WTC11 (cell line): ENCODE measurements around the gene THBS3. TPM values are rescaled to one million over a fixed set of nuclear protein-coding genes. Genes with fewer than 3 reads are reported as not detected.

Experiments
- ATAC-seq: fragments of 200-7000 bp; cut with Tn5 transposase; 2 replicates; pipeline ENCODE4 v1.10.0; 2021; ENCODE audit warnings: mild to moderate bottlenecking, moderate library complexity
- CTCF ChIA-PET: fragments of 300-600 bp; sonication (Branson Sonifier 250); formaldehyde crosslinking; loops from one replicate; lab custom pipeline; 2021; ENCODE audit warnings: antibody characterized with exemption; lab: Charles Lee
- POLR2A ChIA-PET: fragments of 350-600 bp; sonication (Branson Sonifier 250); formaldehyde crosslinking; loops from one replicate; lab custom pipeline; 2021; ENCODE audit warnings: antibody characterized with exemption; lab: Charles Lee
- DNase-seq: peaks from one replicate; pipeline ENCODE4 v3.0.0; 2021; ENCODE audit warnings: low spot score
- H3K27ac Mint-ChIP-seq: 2 replicates; pipeline ENCODE4 v1.8.0; 2021; ENCODE audit warnings: mixed read lengths
- H3K27me3 Mint-ChIP-seq: 2 replicates; pipeline ENCODE4 v1.8.0; 2021; ENCODE audit warnings: low read depth, mild to moderate bottlenecking, moderate library complexity, mixed read lengths
- H3K36me3 Mint-ChIP-seq: 2 replicates; pipeline ENCODE4 v1.8.0; 2021; ENCODE audit warnings: mixed read lengths
- H3K4me1 Mint-ChIP-seq: 2 replicates; pipeline ENCODE4 v1.8.0; 2022; ENCODE audit warnings: mixed read lengths
- H3K4me3 Mint-ChIP-seq: 2 replicates; pipeline ENCODE4 v1.8.0; 2021; ENCODE audit warnings: mild to moderate bottlenecking, moderate library complexity, mixed read lengths
- H3K9me3 Mint-ChIP-seq: 2 replicates; pipeline ENCODE4 v1.8.0; 2021; ENCODE audit warnings: mixed read lengths
- AR ChIP-seq: fragments of 250-450 bp; sonication (Bioruptor Pico); IDR thresholded peaks from 2 replicates; pipeline ENCODE4 v1.9.0; 2021; ENCODE audit warnings: mild to moderate bottlenecking
- ATF6 ChIP-seq: sonication (generic); formaldehyde crosslinking; IDR thresholded peaks from 2 replicates; pipeline ENCODE4 v1.8.1; 2023; ENCODE audit warnings: mild to moderate bottlenecking, missing genetic modification reagents
- FOXJ3 ChIP-seq: sonication (generic); formaldehyde crosslinking; IDR thresholded peaks from 2 replicates; pipeline ENCODE4 v1.9.0; 2021; ENCODE audit warnings: missing genetic modification reagents, mild to moderate bottlenecking, borderline replicate concordance
- FOXP1 ChIP-seq: sonication (generic); formaldehyde crosslinking; IDR thresholded peaks from 2 replicates; pipeline ENCODE4 v1.8.0; 2022; ENCODE audit warnings: missing genetic modification reagents, mild to moderate bottlenecking, moderate library complexity, borderline replicate concordance
- GRHL2 ChIP-seq: fragments of 250-450 bp; sonication (Bioruptor Pico); IDR thresholded peaks from 2 replicates; pipeline ENCODE4 v1.8.0; 2022; ENCODE audit warnings: mild to moderate bottlenecking, moderate library complexity; ENCODE audit not compliant: insufficient replicate concordance, severe bottlenecking
- HMGA2 ChIP-seq: fragments of 250-450 bp; sonication (Bioruptor Pico); IDR thresholded peaks from 2 replicates; pipeline ENCODE4 v1.4.0; 2021; ENCODE audit warnings: mild to moderate bottlenecking, moderate library complexity
- JAZF1 ChIP-seq: fragments of 250-450 bp; sonication (Bioruptor Pico); IDR thresholded peaks from 2 replicates; pipeline ENCODE4 v1.9.0; 2021; ENCODE audit warnings: moderate library complexity, mild to moderate bottlenecking, inconsistent platforms
- NFYB ChIP-seq: sonication (generic); formaldehyde crosslinking; conservative IDR thresholded peaks from 2 replicates; pipeline ENCODE4 v1.8.0; 2022; ENCODE audit warnings: low read depth, missing genetic modification reagents
- NR1H2 ChIP-seq: sonication (generic); formaldehyde crosslinking; IDR thresholded peaks from 2 replicates; pipeline ENCODE4 v1.9.0; 2021; ENCODE audit warnings: mild to moderate bottlenecking, moderate library complexity, missing genetic modification reagents
- OVOL2 ChIP-seq: fragments of 250-450 bp; sonication (Bioruptor Pico); IDR thresholded peaks from 2 replicates; pipeline ENCODE4 v1.9.0; 2021; ENCODE audit warnings: mild to moderate bottlenecking, borderline replicate concordance
- PRRX2 ChIP-seq: fragments of 250-450 bp; sonication (Bioruptor Pico); IDR thresholded peaks from 2 replicates; pipeline ENCODE4 v1.8.0; 2021; ENCODE audit warnings: mild to moderate bottlenecking
- RORB ChIP-seq: fragments of 250-450 bp; sonication (Bioruptor Pico); IDR thresholded peaks from 2 replicates; pipeline ENCODE4 v1.9.0; 2021; ENCODE audit warnings: mild to moderate bottlenecking
- SMAD4 ChIP-seq: sonication (generic); formaldehyde crosslinking; IDR thresholded peaks from 2 replicates; pipeline ENCODE4 v1.8.0; 2022; ENCODE audit warnings: mild to moderate bottlenecking, missing genetic modification reagents
- SP1 ChIP-seq: sonication (generic); formaldehyde crosslinking; conservative IDR thresholded peaks from 2 replicates; pipeline ENCODE4 v1.8.1; 2022; ENCODE audit warnings: missing genetic modification reagents
- total RNA-seq: library from RNA; stranded (reverse); gene quantifications from 3 replicates; pipeline ENCODE4 v1.2.3, GENCODE V29; 2021
- TF ChIP-seq, protein P1 (sequence below): sonication (generic); formaldehyde crosslinking; conservative IDR thresholded peaks from 2 replicates; pipeline ENCODE4 v1.8.1; 2022; ENCODE audit warnings: mild to moderate bottlenecking, missing genetic modification reagents
- TF ChIP-seq, protein P2 (sequence below): sonication (generic); formaldehyde crosslinking; IDR thresholded peaks from 2 replicates; pipeline ENCODE4 v1.8.1; 2023; ENCODE audit warnings: mild to moderate bottlenecking, missing genetic modification reagents, moderate library complexity

THBS3 gene
- total RNA-seq, 1 experiment from 2014 or later = 5.3 TPM

GRCh38 chr1:155186067-155186793 lies 21.5 kb downstream of the THBS3 start:
- peak; percentile 51 for ATAC-seq
- no peak for TF ChIP-seq NFYB
- no peak for TF ChIP-seq NR1H2 (CRISPR knock-in tag)
- no peak for TF ChIP-seq ATF6
- TF ChIP-seq, protein P1, sequence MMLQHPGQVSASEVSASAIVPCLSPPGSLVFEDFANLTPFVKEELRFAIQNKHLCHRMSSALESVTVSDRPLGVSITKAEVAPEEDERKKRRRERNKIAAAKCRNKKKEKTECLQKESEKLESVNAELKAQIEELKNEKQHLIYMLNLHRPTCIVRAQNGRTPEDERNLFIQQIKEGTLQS = no peak
- no peak for TF ChIP-seq SP1 (CRISPR knock-in tag)
- TF ChIP-seq, all 79 proteins: peak for 0
- no peak for DNase-seq
- Mint-ChIP-seq H3K9me3 (no peaks in the 10 kb centered on the region), H3K27me3 (no peaks in the 10 kb centered on the region), H3K4me1 (peaks cover 29% of the 10 kb centered on the region), H3K4me3 (0 out of 2 replicates have a peak overlapping the region, but pooled peaks have one; percentile 40), H3K27ac (peak overlapping the region; percentile 57; the same call in 1 of the 2 replicates), H3K36me3 (peaks cover 8% of the 10 kb centered on the region)
- POLR2A ChIA-PET = interaction anchor here (0.9 to 2.1 kb wide), 2 partner anchors 9 to 10 kb away, joined by 3 to 9 read pairs; no protein-coding TSS in a partner anchor
- CTCF ChIA-PET = interaction anchor here (1.1 to 4.5 kb wide), 10 partner anchors 8 to 187 kb away, joined by 3 to 39 read pairs (median 9); partner anchors contain the start of gene KRTCAP2

DNA sequence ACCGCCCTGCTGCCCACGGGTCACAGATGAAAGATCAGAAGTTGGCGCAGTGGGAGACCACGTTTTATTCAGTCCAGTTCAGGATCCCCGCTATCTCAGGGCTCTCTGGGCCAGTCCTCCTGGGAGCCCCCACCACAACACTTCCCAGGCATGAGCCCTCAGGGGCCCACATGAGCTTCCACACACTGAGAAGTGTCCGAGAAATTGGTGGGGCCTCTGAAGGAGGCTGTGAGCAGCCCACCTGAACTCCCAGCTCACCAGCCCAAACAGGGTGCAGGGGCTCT lies 22.0 kb downstream of the THBS3 start:
- POLR2A ChIA-PET = interaction anchor here (0.9 to 2.1 kb wide), 2 partner anchors 9 to 10 kb away, joined by 3 to 9 read pairs; no protein-coding TSS in a partner anchor
- peaks cover 29% of the 10 kb centered on the region for H3K4me1 Mint-ChIP-seq
- no peak for ATAC-seq

More for the DNA sequence above, 22.0 kb downstream of the THBS3 start:
- TF ChIP-seq RORB (CRISPR knock-in tag) (no peak), PRRX2 (CRISPR knock-in tag) (no peak), OVOL2 (CRISPR knock-in tag) (no peak), HMGA2 (no peak), AR (CRISPR knock-in tag) (no peak), JAZF1 (no peak), NR1H2 (CRISPR knock-in tag) (no peak), SMAD4 (CRISPR knock-in tag) (no peak), FOXJ3 (no peak), GRHL2 (CRISPR knock-in tag) (no peak), FOXP1 (CRISPR knock-in tag) (no peak)
- TF ChIP-seq, protein P2, sequence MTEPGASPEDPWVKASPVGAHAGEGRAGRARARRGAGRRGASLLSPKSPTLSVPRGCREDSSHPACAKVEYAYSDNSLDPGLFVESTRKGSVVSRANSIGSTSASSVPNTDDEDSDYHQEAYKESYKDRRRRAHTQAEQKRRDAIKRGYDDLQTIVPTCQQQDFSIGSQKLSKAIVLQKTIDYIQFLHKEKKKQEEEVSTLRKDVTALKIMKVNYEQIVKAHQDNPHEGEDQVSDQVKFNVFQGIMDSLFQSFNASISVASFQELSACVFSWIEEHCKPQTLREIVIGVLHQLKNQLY (CRISPR knock-in tag) = no peak
- Mint-ChIP-seq H3K27me3 (no peaks in the 10 kb centered on the region), H3K27ac (peak overlapping the region; percentile 87), H3K36me3 (peaks cover 9% of the 10 kb centered on the region), H3K9me3 (no peaks in the 10 kb centered on the region), H3K4me3 (no peak overlapping the region)
- CTCF ChIA-PET = interaction anchor here (1.1 to 4.5 kb wide), 10 partner anchors 8 to 187 kb away, joined by 3 to 39 read pairs (median 9); partner anchors contain the start of gene KRTCAP2
- DNase-seq = no peak
